IMR-90 (cell line): ENCODE data around the gene ADM2.

Source experiments
- BHLHE40 ChIP-seq: fragments of 150-350 bp; IDR thresholded peaks from 2 replicates; pipeline ENCODE4 v1.6.1; 2016; ENCODE audit warnings: mild to moderate bottlenecking, low read depth, low read length
- CEBPB ChIP-seq: IDR thresholded peaks from 2 replicates; pipeline ENCODE4 v1.6.1; 2012; ENCODE audit warnings: low read depth, low read length, improper control_type of control experiment
- CHD1 ChIP-seq: IDR thresholded peaks from 2 replicates; pipeline ENCODE4 v1.6.1; 2012; ENCODE audit warnings: low read depth, low read length, improper control_type of control experiment
- MAFK ChIP-seq: IDR thresholded peaks from 2 replicates; pipeline ENCODE4 v1.6.1; 2012; ENCODE audit warnings: low read depth, low read length, improper control_type of control experiment
- NFE2L2 ChIP-seq: fragments of 150-350 bp; IDR thresholded peaks from 2 replicates; pipeline ENCODE4 v1.6.1; 2016; ENCODE audit warnings: low read depth, mild to moderate bottlenecking, low read length
- POLR2A ChIP-seq: IDR thresholded peaks from 2 replicates; pipeline ENCODE4 v1.6.1; 2012; ENCODE audit warnings: mild to moderate bottlenecking, low read depth, low read length
- RAD21 ChIP-seq: IDR thresholded peaks from 2 replicates; pipeline ENCODE4 v1.6.1; 2012; ENCODE audit warnings: low read length, improper control_type of control experiment
- RCOR1 ChIP-seq: IDR thresholded peaks from 2 replicates; pipeline ENCODE4 v1.6.1; 2012; ENCODE audit warnings: mild to moderate bottlenecking, low read length, improper control_type of control experiment; ENCODE audit not compliant: insufficient replicate concordance
- RFX5 ChIP-seq: IDR thresholded peaks from 2 replicates; pipeline ENCODE4 v1.8.0; 2012; ENCODE audit warnings: low read depth, mild to moderate bottlenecking, low read length, moderate library complexity
- SMC3 ChIP-seq: fragments of 150-350 bp; IDR thresholded peaks from 2 replicates; pipeline ENCODE4 v1.6.1; 2016; ENCODE audit warnings: low read depth, mild to moderate bottlenecking, antibody characterized with exemption, low read length, moderate library complexity
- TF ChIP-seq, protein P1 (sequence below): conservative IDR thresholded peaks from 2 replicates; pipeline ENCODE4 v1.5.1; 2012; ENCODE audit warnings: mild to moderate bottlenecking, low read depth, low read length, improper control_type of control experiment
- TF ChIP-seq, protein P2 (sequence below): fragments of 150-350 bp; IDR thresholded peaks from 2 replicates; pipeline ENCODE4 v1.6.1; 2016; ENCODE audit warnings: low read depth, mild to moderate bottlenecking, low read length, moderate library complexity, borderline replicate concordance
- TF ChIP-seq, protein P3 (sequence below): fragments of 150-350 bp; IDR thresholded peaks from 2 replicates; pipeline ENCODE4 v1.6.1; 2017; ENCODE audit warnings: mild to moderate bottlenecking, antibody characterized with exemption, low read length, low read depth

DNA sequence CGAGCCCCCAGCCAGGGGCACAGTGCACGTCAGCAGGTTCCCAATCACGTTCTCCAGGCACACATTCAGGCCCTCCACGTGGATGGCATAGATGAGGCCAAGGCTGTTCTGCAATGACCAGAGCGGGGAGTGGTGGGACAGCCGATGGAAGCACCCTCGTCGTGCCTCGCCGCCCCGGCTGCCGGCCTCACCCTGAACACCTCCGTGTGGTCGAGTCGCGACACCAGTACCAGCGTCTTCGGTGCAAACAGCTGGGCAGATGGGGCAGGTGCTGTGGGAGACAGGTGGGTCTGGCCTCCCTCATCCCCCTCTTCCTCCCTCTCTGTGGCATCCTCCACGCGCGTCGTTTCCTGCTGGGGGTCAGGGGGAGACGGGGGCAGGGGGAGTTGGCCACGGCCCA lies 14.0 kb upstream of the ADM2 start:
- TF ChIP-seq, protein P1, sequence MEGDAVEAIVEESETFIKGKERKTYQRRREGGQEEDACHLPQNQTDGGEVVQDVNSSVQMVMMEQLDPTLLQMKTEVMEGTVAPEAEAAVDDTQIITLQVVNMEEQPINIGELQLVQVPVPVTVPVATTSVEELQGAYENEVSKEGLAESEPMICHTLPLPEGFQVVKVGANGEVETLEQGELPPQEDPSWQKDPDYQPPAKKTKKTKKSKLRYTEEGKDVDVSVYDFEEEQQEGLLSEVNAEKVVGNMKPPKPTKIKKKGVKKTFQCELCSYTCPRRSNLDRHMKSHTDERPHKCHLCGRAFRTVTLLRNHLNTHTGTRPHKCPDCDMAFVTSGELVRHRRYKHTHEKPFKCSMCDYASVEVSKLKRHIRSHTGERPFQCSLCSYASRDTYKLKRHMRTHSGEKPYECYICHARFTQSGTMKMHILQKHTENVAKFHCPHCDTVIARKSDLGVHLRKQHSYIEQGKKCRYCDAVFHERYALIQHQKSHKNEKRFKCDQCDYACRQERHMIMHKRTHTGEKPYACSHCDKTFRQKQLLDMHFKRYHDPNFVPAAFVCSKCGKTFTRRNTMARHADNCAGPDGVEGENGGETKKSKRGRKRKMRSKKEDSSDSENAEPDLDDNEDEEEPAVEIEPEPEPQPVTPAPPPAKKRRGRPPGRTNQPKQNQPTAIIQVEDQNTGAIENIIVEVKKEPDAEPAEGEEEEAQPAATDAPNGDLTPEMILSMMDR: no peak
- no peak for TF ChIP-seq POLR2A
- TF ChIP-seq BHLHE40: no peak
- TF ChIP-seq, protein P2, sequence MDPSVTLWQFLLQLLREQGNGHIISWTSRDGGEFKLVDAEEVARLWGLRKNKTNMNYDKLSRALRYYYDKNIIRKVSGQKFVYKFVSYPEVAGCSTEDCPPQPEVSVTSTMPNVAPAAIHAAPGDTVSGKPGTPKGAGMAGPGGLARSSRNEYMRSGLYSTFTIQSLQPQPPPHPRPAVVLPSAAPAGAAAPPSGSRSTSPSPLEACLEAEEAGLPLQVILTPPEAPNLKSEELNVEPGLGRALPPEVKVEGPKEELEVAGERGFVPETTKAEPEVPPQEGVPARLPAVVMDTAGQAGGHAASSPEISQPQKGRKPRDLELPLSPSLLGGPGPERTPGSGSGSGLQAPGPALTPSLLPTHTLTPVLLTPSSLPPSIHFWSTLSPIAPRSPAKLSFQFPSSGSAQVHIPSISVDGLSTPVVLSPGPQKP: no peak
- TF ChIP-seq, protein P3, sequence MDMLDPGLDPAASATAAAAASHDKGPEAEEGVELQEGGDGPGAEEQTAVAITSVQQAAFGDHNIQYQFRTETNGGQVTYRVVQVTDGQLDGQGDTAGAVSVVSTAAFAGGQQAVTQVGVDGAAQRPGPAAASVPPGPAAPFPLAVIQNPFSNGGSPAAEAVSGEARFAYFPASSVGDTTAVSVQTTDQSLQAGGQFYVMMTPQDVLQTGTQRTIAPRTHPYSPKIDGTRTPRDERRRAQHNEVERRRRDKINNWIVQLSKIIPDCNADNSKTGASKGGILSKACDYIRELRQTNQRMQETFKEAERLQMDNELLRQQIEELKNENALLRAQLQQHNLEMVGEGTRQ: no peak
- TF ChIP-seq RAD21: no peak
- no peak for TF ChIP-seq SMC3
- no peak for TF ChIP-seq MAFK
- TF ChIP-seq RCOR1: no peak
- TF ChIP-seq RFX5: no peak
- no peak for TF ChIP-seq NFE2L2
- TF ChIP-seq CEBPB: no peak
- TF ChIP-seq CHD1: no peak
